ENCODE results near the gene EGFL8.
"Not testable (repeated sequence)": the region's sequence is repeated elsewhere in the genome, so short reads cannot be mapped to it uniquely, and the experiment has no call there.

EGFL8 gene

DNA sequence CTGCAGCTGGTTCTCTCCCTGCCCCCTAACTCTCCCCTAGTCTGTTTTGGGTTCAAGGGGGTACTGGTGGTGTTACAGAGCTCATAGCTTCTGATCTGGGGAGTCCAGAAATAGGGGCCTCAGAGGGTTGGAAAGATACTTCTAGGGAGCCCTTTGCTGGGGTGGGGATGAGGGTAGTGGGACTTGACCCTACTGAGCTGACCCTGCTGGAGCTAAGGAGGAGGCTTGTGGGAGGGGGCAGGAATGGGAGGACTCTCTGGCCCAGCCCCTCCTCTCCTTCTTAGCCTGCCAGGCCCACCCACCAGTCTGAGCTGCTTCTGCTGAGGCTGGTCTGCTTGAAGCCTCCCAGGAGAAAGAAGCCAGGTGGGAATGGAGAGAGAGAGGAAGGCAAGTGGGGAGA, at the start of gene EGFL8:
EGFL8 (plus strand) TSS at position 301 of the 400 bp plus-strand sequence. CDS start 1,571 bp downstream, outside the sequence.
- ATAC-seq: no peak

DNA sequence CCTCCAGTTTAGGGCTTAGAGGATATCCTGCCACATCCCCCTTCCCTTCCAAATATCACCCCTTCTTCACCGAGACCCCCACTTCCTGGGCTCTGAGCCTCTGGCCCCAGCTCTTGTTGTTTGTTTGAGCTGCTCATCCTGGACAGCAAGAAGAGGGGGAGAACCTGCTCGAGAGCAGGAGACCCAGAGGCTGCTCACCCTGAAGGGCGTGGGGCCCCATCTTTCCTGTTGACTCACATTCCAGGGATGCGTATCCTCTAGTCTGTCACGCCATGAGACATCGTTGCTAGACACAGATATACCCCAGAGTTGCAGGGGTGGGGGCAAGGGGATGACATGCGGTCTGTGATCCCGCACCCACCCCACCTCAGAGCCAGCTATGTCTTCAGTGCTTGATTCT, 49.6 kb upstream of the EGFL8 start:
- ATAC-seq: no peak

- ATAC-seq: no peak
These were observed 48.8 kb upstream of the EGFL8 start for GRCh38 chr6:32115623-32116022.

DNA sequence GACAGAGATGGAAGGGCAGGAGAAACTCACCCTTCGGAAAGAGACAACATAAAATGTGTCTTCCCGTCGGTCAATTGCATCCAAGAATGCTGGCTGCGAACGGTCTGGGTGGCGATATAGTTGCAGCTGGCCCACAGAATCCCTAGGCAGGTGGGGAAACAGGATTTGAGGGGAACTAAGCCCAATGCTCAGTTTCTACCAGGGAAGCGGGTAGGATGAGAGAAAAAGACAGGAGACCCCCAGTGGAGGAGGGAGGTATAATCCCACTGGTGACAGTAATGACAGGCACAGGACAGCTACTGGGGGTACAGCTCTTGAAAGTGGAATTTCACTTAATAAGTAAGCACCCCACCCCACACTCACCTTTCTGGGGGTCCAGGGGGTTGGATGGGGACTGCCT, 47.7 kb upstream of the EGFL8 start:
- no peak for ATAC-seq

- ATAC-seq: no peak
These were observed 46.9 kb upstream of the EGFL8 start for GRCh38 chr6:32117461-32117860.

- ATAC-seq: peak; percentile 79 to 84
These were observed 45.4 kb upstream of the EGFL8 start for GRCh38 chr6:32118782-32119628.

DNA sequence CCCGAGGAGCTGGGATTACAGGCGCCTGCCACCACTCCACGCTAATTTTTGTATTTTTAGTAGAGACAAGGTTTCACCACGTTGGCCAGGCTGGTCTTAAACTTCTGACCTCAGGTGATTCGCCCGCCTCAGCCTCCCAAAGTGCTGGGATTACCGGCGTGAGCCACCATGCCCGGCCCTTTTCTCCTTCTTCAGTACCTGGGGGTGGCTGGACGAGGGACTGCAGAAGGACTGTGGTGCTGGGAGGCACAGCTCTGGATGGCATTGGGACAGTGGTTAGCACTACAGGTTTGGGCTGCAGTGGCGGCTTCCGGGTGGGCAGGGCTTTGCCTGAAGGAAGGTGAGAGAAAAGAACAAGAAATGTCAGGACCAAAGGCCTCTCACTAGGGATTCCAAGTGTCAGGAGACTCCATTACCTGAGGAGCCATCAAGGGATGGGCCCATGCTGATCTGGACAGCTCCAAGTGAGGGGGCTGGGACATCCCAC, 43.8 kb upstream of the EGFL8 start:
- no peak for ATAC-seq

GRCh38 chr6:32123681-32124080, 40.7 kb upstream of the EGFL8 start:
- ATAC-seq: no peak

DNA sequence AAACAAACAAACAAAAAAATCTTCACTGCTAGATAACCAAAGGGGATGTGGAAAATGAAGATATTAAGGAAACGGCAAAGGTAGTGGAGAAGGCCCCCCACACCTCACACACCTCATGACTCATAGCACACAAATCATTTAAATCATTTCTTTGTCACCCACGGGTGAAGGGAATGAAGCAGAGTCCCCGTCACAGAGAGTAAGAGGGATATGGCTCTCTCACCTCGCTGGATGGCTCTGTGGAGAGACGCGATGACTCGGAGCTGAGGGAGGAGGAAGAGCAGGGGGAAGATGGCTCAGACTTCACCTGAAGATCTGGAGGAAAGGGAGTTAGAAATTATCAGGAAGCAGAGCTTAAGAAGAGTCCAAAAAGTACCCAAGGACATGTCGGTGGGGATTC, 37.5 kb upstream of the EGFL8 start:
- ATAC-seq: no peak

- no peak for ATAC-seq
These were observed 37.0 kb upstream of the EGFL8 start for GRCh38 chr6:32127409-32127716.

GRCh38 chr6:32127717-32128592, 36.4 kb upstream of the EGFL8 start, which contains the start of gene ATF6B:
Gene ATF6B, minus strand, starts transcription at chr6:32128246. Its CDS starts 39 bp downstream, at chr6:32128207.
- ATAC-seq: peak; percentile 94 to 96

DNA sequence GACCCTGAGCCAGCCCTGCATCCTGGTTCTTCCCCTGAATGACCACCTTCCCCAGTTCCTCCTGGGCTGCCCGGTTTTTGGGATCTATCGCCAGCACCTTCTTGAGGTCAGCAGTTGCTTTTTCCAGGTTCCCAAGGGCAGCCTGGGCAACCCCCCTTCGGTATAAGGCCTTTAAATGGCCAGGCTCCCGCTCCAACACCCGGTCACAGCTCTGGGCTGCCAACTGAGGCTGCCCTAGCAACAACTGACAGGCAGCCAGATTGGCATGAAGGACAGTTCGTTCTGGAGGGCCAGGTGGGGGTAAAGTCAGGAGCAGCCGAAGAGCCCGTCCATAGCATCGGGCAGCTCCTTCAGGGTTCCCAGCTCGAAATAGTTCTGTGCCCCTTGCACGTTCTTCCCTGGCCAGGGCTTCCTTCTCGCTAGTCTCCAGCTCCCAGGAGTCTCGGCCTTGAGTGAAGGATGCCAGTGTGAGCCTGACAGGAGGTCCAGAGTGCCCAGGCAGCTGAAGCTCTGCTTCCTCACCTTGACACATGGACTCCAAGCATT, 35.6 kb upstream of the EGFL8 start:
- no peak for ATAC-seq

DNA sequence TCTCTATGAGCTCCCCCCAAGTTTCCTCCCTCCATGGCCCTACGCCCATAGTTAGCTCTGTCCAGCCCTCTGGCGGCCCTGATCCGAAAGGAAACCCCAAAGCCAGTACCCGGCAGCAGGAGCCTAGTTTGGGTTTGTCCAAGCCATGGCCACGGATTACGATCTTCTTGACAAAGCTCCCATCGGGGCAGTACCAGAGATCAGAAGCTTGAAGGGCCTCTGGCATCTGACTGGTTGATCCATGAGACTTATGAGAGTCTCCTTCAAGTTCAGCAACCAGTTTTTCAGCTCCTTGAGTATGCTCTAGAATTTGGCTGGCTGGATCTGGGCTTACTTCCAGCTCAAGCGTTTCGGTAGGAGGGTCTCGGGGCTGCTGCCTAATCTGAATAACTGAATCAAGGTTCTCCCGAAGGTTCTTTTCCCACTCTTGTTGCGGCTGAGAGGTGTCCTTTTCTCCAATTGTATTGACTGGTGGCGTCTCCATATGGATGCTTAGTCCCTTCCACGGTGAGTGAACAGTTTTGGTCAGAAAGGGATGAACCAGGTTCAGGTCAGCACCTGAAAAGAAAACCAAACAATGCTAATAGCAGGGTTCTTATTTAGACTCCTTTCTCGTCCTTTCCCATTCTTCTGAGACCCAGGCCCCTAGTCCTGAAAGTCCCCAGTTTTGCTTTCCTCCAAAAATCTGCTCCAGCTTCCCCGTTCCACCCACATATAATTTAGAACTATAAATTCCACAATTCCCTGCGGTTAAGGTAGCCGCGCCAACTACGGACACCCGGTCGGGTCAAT, 34.9 kb upstream of the EGFL8 start:
- ATAC-seq: no peak

- ATAC-seq: no peak
These were observed 32.9 kb upstream of the EGFL8 start for GRCh38 chr6:32131439-32131948.

GRCh38 chr6:32132110-32132509, 32.3 kb upstream of the EGFL8 start:
- no peak for ATAC-seq

GRCh38 chr6:32133786-32134185, 30.6 kb upstream of the EGFL8 start:
- no peak for ATAC-seq

DNA sequence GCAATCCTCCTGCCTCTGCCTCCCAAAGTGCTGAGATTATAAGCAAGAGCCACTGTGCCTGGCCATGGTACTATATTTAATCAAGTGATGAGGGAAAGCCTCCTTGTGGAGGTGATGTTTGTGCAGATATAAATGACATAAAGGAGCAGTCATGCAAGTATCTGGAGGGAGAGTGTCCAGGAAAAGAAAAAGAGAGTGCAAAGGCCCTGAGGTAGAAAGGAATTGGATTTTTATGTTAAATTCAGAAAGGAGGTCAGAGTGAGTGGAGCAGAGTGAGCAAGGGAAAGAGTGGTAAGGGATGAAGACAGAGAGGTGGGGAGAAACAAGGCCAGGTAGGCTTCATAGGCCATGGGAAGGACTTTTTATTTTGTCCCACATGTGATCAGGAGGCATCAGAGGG, 26.9 kb upstream of the EGFL8 start:
- no peak for ATAC-seq

DNA sequence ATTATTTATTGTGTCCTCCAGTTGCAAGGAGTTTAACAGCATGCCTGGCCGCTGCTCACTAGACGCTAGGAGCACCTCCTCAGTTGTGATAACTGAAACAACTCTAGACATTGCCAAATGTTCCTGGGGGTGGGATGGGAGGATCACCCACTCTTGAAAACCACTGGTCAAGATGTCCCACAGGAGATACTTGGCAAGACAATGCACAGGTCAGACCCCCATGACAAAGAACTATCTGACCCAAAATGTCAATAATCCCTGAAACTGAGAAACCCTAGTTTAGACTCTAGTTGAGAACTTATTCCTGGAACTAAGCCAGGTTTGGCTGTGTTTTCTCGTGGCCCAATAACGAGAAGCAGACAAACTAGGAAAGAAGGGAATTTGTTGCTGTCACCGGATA, 24.8 kb upstream of the EGFL8 start:
- no peak for ATAC-seq

- ATAC-seq: no peak
These were observed 23.9 kb upstream of the EGFL8 start for GRCh38 chr6:32140420-32141046.

GRCh38 chr6:32144238-32144637, 20.2 kb upstream of the EGFL8 start:
- not testable (repeated sequence) for ATAC-seq

DNA sequence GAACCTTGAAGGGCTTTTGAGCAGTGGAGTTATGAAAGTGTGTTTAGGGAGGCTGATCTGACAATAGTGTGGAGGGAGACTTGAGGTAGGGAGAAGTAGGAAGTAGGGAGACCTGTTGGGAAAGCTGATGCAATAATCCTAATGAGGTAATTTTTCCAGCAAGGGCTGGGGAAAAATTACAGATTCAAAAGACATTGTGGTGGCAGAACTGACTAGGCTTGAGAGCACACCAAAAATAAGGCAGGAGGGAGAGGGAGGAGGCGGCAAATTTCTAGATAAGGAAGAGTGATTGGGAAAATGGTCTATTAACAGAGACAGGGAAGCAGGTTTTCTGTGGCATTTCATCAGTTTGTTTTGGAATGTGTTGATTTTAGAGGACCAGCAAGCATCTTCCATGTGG, 18.1 kb upstream of the EGFL8 start:
- no peak for ATAC-seq

GRCh38 chr6:32146687-32147086, 17.7 kb upstream of the EGFL8 start:
- ATAC-seq: no peak
